LNCAP (cell line): ENCODE data around the gene SLC15A3.

Experiments used
- CTCF ChIP-seq: fragments of 450-650 bp; IDR thresholded peaks from 2 replicates; pipeline ENCODE4 v1.5.1; 2017; ENCODE audit warnings: mild to moderate bottlenecking

Gene SLC15A3

GRCh38 chr11:60932605-60933356, 19.2 kb downstream of the SLC15A3 start:
- TF ChIP-seq CTCF = no peak

- no peak for TF ChIP-seq CTCF
These were observed 20.1 kb downstream of the SLC15A3 start for GRCh38 chr11:60931917-60932316.

GRCh38 chr11:60930394-60930793, 21.6 kb downstream of the SLC15A3 start:
- TF ChIP-seq CTCF = no peak

GRCh38 chr11:60929764-60930163, 22.2 kb downstream of the SLC15A3 start:
- TF ChIP-seq CTCF = no peak

- no peak for TF ChIP-seq CTCF
These were observed 23.4 kb downstream of the SLC15A3 start for GRCh38 chr11:60928563-60929001.

GRCh38 chr11:60927600-60927999, 24.4 kb downstream of the SLC15A3 start:
- no peak for TF ChIP-seq CTCF

GRCh38 chr11:60927061-60927592, 24.8 kb downstream of the SLC15A3 start:
- TF ChIP-seq CTCF = no peak
